GM12873 (cell line): ENCODE results near the gene TENT5C.

Source experiments
- CTCF ChIP-seq: IDR thresholded peaks from 2 replicates; pipeline ENCODE4 v1.5.1; 2012; ENCODE audit warnings: low read depth, mild to moderate bottlenecking, moderate library complexity, low read length, control low read depth; ENCODE audit not compliant: insufficient read depth; ENCODE audit errors: missing control alignments

Gene TENT5C

GRCh38 chr1:117567976-117568375 lies 37.9 kb upstream of the TENT5C start:
- no peak for TF ChIP-seq CTCF

- TF ChIP-seq CTCF: peak; percentile 10
These were observed 36.8 kb upstream of the TENT5C start for GRCh38 chr1:117568999-117569398.

GRCh38 chr1:117569856-117570255 lies 36.0 kb upstream of the TENT5C start:
- no peak for TF ChIP-seq CTCF

- TF ChIP-seq CTCF: no peak
These were observed 34.8 kb upstream of the TENT5C start for GRCh38 chr1:117570988-117571409.

GRCh38 chr1:117571496-117571895 lies 34.4 kb upstream of the TENT5C start:
- TF ChIP-seq CTCF: no peak

GRCh38 chr1:117572546-117572945 lies 33.3 kb upstream of the TENT5C start:
- TF ChIP-seq CTCF: no peak

GRCh38 chr1:117573386-117574023 lies 32.3 kb upstream of the TENT5C start:
- no peak for TF ChIP-seq CTCF
